GM12873 (cell line): ENCODE measurements around the gene DCST2.

ENCODE experiments used
- CTCF ChIP-seq: IDR thresholded peaks from 2 replicates; pipeline ENCODE4 v1.5.1; 2012; ENCODE audit warnings: low read depth, mild to moderate bottlenecking, moderate library complexity, low read length, control low read depth; ENCODE audit not compliant: insufficient read depth; ENCODE audit errors: missing control alignments

DCST2 gene

DNA sequence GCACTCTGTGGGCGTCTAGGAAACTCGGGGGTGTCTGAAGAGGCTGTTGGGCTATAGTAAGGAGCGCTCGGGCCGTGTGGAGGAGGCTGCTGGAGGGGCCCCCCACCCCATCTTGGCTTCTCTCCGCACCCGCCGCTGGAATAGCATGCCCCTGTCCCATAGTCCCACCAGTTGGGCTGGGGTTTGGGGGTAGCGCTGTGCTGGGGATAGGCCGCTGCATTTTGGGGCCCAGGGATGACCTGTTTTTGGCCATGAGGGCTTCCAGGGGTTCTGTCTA lies 45.6 kb upstream of the DCST2 start:
- TF ChIP-seq CTCF, result no peak

DNA sequence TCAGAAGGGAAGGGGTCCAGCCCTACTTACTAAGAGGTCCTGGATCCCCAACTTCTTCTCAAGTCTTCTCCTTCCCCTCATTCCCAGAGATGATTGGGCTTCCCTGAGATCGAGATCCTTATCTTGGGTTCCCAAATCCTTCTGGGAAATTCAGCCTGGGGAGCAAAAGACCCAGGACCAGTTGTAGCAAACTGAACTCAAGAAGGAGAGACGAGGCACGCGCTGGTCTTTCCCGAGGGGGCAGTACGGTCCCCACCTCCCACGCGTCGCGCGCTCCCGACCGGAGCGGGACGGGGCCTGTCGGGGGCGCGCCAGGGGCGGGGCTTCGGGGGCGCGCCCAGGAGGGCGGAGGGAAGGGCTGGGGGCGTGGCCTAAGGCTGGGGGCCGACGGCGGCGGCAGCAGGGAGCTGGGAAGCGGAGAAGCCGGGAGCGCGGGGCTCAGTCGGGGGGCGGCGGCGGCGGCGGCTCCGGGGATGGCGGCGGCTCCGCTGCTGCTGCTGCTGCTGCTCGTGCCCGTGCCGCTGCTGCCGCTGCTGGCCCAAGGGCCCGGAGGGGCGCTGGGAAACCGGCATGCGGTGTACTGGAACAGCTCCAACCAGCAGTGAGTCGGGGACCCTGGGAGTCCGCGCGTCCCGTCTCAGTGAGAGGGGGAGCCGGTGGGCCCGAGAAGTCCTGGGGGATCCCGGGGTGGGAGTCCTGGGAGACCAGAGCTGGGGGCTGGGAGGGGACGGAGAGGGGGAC lies 45.1 kb upstream of the DCST2 start, which contains the start of gene EFNA3:
Gene EFNA3 (plus strand): TSS at position 369 of the 741 bp plus-strand sequence. CDS start 105 bp downstream, at position 474.
- no peak for TF ChIP-seq CTCF

GRCh38 chr1:155077758-155078445 lies 44.3 kb upstream of the DCST2 start:
- TF ChIP-seq CTCF, result no peak

DNA sequence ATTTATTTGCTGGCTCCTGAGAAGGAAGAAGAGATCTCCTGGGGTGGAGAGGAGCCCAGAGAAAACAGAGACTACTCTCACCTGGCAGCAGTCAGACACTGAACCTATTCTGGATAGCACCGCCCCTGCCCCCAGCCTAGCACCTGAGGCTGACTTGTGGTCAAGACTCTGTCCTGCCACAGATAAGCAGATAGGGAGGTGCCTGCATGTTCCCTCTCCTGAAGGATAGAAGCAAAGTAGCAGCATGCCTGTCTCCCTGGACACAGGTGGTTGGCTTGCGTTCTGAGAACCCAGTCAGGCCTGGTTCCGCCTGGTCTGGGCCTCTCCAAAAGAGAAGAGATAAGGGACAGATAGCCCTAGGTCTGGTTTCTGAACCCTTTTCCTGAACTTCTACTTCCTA lies 43.8 kb upstream of the DCST2 start:
- no peak for TF ChIP-seq CTCF

DNA sequence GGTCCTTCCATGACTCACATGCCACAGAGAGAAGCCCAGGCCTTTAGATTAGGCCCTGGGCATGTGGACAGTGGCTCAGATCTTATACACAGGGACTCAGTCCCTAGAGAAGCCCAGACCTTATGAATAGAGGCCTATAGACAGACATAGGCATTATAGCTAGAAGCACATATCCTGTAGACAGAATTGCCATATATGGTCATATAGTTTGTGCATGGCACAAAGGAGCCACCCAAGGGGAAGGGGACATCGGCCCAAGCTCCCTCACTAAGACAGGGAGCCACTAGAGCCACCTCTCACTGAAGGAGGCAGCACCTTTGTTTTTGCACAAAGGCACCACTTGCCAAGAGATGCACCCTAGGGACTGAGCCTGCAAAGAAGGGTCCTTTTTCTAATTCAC lies 42.8 kb upstream of the DCST2 start:
- TF ChIP-seq CTCF, result no peak

- no peak for TF ChIP-seq CTCF
Measured at GRCh38 chr1:155075535-155075934, 42.0 kb upstream of the DCST2 start.

GRCh38 chr1:155073377-155074242 lies 40.0 kb upstream of the DCST2 start:
- no peak for TF ChIP-seq CTCF
